Activated naive CD8-positive, alpha-beta T cell treated with anti-CD3 and anti-CD28 coated beads, Interleukin-2, amount 50 U/mL, for 16 hours (primary cell): ENCODE data around the gene TRHDE.
"Not testable (repeated sequence)": the region's sequence is repeated elsewhere in the genome, so short reads cannot be mapped to it uniquely, and the experiment has no call there.

ENCODE experiments used
- DNase-seq: peaks from one replicate; pipeline ENCODE4 v3.0.0-alpha.2; 2020; ENCODE audit warnings: low read depth, low spot score

Gene TRHDE

DNA sequence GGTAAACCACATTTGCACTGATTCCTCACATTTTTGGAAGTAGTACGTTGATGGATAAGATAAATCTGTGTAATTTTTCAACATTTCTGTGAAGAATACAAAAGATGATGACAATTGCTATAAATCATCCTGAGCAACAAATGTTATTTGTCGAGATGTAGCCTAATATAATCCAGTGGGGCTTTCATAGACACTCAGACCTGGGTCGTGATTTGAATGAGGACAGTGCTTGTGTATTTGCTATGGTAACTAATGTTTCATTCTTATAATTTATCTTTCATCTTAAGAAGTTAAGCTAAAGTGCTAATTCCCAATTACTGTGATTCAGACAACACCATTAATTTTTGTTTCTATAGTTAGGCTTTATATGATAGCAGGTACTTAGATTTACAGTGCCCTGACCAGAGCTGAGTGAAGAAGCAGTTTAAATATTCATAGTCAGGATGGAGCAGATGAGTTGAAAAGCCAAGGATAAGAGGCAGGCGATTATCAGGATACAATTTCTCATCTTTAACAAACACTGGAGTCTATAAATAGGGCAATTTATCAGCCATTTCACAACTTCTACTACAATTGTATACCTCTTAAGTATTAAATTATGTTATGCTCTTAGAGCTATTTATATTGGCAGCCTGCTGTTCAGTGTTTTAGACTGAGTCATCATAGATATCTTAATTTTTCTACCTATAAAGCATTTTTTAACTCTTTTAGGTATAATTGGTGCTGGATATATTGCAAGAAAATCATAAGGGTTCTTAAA lies 359.9 kb downstream of the TRHDE start:
- DNase-seq = no peak

DNA sequence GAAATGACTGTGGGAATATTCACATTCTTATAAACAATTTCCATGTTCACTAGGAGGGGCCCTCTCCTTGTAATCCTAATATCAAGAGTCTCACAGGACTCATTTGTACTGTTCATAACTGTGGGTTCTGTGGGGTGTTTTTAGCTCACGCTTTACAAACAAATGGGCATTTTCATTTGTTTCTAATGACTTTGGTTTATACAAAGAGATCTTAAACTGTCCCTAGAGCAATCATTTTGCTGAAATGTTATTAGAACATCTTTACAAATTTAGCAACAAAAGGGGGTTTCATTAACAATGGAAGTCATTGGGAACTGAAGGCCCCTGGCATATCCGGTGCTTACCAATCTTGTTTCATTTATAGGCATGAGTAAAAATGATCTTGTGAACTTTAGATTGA lies 370.5 kb downstream of the TRHDE start:
- no peak for DNase-seq

DNA sequence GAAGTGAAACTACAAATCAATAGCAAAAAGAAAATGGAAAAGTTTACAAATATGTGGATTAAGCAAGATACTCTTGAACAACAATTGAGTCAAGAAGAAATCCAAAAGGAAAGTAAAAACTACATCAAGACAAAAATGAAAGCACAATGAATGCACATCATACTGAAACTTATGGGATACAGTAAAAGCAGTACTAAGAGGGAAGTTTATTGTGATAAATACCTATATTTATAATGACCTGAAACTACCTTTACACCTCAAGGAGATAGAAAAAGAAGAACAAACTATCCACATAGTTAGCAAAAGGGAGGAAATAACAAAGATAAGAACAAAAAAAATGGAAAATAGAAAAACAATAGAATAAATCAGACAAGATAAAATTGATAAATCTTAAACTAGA lies 375.0 kb downstream of the TRHDE start:
- DNase-seq = no peak

DNA sequence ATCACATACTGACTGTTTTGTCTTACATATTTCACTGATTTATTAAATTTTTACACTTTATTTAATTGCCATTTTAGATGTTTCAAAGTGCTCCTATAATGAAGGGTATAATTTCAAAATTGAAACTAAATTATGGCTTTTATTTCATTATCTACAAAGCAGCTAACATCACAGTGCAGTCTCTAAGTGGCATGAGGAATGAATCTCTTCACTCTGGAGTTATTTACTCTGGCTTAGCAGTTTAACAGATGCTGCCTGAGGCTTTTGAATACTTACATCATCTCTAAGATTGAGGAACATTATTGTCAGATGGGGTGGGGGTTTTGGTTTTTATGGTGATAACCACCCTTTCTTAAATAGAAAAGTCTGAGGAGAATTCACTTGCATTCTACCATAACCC lies 386.4 kb downstream of the TRHDE start:
- no peak for DNase-seq

DNA sequence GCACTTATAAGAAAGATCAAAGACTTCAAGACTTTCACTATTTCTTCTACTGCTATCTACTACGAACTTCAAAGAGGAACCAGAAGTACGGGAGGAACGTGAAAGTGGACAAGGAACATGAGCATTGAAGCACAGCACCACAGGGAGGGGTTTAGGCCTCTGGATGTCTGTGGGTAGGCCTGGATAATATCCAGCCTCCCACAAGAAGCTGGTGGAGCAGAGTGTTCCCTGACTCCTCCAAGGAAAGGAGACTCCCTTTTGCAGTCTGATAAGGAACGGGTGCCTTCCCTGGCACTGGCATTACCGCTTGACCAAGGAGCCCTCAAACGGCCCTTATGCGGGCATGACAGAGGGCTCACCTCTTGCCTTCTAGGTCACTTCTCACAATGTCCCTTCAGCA lies 388.0 kb downstream of the TRHDE start:
- not testable (repeated sequence) for DNase-seq

DNA sequence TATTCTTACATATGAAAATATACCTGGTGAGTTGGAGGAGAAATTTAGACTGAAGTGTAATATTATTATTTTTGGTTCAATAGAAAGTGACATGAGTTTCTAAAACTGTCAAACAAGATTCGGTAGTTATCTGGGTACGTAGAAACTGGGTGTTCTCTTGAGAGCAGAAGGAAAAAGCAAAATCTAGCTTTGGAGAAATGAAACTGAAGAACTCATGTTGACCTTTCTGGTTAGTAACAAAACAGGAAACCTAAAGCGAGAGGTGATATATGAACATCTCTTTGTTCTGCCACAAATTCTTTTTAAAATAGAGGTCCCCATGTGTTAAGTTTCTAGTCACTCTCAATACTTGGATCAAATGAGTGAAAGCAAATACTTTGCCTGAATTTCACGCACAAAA lies 401.7 kb downstream of the TRHDE start:
- DNase-seq = no peak

DNA sequence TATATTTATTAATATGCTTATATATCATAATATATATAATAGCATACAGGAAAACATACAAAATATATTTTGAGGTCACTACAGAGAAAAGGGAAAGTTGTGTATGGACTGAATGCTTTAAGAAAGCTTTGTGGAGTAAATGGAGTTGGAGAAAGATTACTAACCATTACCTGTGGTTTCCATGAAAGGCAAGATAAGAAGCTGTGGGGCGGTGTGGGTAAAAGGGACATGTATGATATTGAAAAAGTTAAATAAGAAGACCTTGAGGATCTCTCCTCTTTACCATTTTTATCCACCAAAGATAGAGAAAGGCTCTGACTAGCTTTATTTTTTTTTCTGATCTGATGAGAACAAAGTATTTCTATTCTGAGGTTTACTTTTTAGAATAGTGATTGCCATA lies 404.4 kb downstream of the TRHDE start:
- no peak for DNase-seq

DNA sequence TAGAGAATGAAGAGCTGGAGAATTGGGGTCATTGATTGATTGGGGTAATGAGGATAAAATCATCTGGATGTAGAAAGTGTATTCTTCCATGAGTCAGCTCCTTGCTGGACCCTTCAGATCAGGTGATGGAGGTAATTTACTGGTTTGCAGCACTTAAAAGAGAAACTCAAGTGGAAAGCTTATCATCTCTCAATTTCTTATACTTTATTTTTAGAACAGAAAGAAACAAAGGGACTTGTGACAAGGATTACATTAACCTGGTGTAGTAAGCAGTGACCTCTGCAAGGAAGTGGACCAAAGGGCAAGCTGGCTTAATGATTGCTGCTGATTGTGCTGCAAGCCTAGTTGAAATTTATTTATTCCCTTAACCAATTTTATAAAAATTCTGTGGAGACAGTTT lies 405.0 kb downstream of the TRHDE start:
- no peak for DNase-seq

DNA sequence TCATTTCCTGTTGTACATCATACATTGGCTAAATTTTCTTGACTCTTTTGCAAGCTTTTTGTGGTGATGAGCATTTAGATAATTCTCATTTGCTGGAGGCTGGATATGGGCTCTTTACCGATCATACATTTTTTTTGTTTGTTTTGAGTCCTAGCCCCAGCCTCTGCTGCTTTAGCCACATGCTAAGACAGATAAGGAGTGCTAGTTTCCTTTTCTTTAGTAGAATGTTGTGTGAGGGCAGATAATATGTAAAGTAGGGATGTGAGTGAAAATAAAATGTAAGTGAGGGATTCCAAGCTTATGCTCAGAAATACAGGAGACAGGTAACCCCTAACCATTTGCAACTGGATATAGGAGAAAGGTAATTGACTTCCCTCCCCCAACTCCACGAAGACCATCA lies 405.7 kb downstream of the TRHDE start:
- DNase-seq = no peak

DNA sequence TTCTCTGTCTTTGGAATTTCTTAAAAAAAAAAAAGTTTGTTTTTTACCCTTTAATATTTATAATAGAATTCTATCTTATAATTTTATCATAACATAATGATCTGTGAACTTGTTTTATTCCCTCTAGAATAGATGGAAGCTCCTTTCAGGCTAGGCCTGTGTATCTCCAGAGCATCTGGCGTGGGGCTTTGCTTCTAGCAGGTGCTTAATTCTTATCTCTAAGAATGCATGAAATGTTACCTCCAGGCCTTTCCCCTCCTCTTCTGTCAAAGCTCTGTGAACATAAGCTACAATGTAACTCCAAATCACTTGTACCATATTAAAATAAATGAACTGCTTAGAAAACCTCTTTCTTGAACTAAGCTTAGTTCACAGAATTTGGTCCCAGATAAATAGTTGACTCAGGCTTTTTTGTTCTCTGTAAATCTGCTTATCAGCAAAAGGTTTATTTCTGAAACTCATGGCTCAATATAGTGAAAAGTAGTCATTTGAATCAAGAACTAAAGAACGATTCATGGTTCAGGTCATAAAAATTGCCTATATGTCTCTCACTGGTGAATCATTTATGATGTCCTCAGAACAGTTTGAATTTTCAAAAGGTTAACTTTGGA lies 407.1 kb downstream of the TRHDE start:
- DNase-seq = no peak

DNA sequence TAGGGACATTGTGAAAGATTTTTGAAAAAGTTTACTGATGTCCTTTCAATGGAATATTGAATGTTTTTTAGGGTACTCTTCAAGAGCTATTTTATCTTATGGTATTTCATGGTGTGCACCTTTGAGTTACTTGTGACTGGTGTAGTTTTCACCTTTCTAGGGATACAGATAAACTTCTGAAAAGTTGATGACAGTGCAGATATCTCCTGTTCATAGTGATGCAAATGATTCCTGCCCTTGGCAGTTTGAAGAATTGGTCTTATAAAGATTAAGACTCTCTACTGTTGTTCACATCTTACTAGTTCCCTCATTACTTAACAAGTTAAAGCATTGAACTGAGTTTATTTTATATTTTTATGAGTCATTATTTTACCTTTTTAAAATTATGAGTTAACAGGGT lies 408.9 kb downstream of the TRHDE start:
- DNase-seq = no peak

DNA sequence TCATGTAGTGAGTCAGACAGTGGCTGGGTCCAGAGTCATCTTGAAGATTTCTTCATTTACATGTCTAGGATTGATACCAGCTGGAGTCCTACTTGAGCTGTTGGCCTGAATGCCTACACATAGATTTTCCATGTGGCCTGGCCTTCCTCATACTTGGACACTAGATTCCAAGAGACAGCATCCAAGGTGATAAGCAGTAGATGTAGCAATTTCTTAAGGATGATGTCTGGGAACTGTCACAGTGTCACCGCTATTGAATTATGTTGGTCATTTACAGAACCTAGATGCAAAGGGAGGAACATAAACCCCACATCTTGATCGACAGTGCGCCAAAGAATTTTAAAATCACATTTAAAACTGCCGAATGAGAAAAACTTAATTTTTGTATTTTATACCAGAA lies 412.3 kb downstream of the TRHDE start:
- DNase-seq = no peak

DNA sequence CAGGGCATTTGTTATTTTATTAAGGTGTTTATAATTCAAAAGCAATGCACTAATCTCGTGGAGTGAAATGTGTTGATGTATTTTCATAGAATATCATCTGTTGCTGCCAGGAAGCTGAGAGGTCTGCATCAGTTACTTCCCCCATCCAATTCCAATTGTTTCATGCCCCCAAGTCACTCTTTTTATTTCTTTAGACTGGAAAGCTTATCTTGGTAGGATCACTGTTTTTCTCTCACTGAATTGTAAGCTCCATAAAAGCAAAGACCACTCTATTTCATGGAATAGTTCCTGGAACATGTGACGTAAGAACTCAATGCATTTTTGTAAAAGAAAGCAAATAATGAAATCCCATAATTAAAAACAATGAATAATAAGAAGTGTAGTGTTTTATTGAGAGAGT lies 420.2 kb downstream of the TRHDE start:
- DNase-seq = no peak

DNA sequence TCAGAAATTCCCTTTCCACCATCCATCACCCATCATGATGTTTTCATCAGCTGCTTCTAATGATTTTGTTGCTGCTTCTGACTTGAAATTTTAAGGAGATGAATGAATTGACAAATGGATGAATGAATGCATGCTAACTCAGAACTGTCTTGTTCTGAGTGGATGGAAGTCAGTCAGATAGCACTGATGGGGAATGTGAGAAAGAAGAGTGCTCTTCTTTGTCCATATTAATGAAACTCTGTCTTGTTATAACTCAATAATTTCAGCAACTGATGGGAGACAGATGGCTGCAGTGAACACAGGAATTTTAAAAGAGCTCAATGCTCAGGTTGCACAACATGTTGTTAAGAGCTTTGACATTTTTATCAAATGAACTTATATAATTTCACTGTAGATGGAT lies 422.0 kb downstream of the TRHDE start:
- DNase-seq = no peak

DNA sequence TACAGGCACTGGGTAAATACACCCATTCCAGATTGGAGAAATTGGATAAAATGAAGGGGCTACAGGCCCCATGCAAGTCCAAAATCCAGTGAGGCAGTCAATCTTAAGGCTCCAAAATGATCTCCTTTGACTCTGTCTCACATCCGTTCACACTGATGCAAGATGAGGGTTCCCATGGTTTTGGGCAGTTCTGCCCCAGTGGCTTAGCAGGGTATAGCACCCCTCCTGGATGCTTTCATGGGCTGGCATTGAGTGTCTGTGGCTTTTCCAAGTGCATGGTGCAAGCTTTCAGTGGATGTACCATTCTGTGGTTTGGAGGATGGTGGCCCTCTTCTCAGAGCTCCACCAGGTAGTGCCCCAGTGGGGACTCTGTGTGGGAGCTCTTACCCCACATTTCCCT lies 427.2 kb downstream of the TRHDE start:
- no peak for DNase-seq

DNA sequence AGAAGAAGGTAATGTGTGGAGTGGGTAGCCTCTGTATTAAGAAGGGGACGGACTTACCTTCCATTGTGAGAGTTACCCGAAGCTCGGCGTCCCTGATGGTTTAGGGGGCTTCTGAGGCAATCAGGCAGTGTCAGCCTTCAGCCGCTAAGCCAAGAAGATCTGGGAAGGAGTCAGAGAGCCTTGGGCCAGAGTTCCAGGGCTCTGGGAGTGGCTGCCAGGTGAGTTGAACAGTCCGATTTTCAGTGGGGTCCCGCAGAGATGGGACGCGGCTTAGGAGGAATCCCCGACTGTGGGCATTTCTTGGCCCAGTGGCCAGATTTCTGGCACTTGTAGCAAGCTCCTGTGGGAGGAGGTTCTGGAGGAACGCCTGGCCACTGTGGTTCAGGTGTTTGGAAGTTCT lies 439.9 kb downstream of the TRHDE start:
- not testable (repeated sequence) for DNase-seq

DNA sequence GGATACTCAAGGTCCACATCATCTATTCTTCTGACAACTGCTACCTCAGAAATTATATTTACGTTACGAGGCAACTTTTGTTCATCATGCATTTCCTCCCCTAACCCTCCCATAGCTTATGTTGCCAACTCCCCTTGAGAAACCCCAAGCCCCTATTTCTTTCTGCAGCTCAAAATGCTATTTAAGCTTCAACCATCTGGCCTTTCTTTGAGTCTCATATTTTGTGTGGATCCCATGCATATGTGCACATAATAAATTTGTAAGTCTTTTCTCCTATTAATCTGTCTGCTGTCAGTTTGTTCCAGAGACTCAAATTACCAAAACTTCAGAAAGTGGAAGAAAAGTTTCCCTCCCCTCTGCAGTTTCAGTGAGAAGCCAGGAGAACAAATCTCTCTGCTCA lies 444.1 kb downstream of the TRHDE start:
- no peak for DNase-seq

DNA sequence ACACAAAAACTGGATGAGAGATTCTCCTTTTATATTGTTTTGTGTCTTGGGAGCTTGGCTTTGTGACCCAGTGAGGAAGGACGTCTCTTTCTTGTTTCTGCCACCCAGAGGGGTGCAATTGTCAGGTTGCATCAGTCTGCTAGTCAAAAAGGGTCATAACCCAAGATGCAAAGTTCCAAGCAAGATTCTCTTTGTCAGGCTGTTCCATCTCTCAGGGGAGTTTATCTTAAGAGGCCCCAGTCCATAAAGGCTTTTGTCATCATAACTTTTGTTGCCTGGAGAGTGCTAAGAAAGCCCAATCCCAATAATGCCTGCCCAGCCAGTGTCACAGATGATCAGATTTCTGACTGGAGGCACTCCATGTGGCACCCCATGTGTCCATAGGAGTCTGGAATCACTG lies 444.9 kb downstream of the TRHDE start:
- no peak for DNase-seq
